KG1 (cell line): ENCODE data around the gene CPNE5.

Experiments
- DNase-seq: peaks from one replicate; lab custom pipeline; 2025; lab: John Stamatoyannopoulos, UW

The CPNE5 gene

GRCh38 chr6:36834576-36835341 is 4.5 kb downstream of the CPNE5 start:
- DNase-seq, result no peak

GRCh38 chr6:36833182-36833789 is 6.0 kb downstream of the CPNE5 start:
- no peak for DNase-seq

- DNase-seq, result no peak
Measured at GRCh38 chr6:36832313-36832712, 6.9 kb downstream of the CPNE5 start.

- no peak for DNase-seq
Measured at GRCh38 chr6:36830577-36830976, 8.7 kb downstream of the CPNE5 start.

- no peak for DNase-seq
Measured at GRCh38 chr6:36829919-36830544, 9.2 kb downstream of the CPNE5 start.

GRCh38 chr6:36827261-36828079 is 11.8 kb downstream of the CPNE5 start:
- DNase-seq, result peak; percentile 85

- DNase-seq, result no peak
Measured at GRCh38 chr6:36826520-36827227, 12.6 kb downstream of the CPNE5 start.

GRCh38 chr6:36825994-36826393 is 13.2 kb downstream of the CPNE5 start:
- no peak for DNase-seq

- DNase-seq, result no peak
Measured at GRCh38 chr6:36825452-36825851, 13.8 kb downstream of the CPNE5 start.

GRCh38 chr6:36824253-36824652 is 15.0 kb downstream of the CPNE5 start:
- DNase-seq, result no peak

GRCh38 chr6:36823421-36824096 is 15.7 kb downstream of the CPNE5 start:
- no peak for DNase-seq

- DNase-seq, result no peak
Measured at GRCh38 chr6:36822506-36823269, 16.6 kb downstream of the CPNE5 start.

GRCh38 chr6:36821581-36822335 is 17.5 kb downstream of the CPNE5 start:
- no peak for DNase-seq

GRCh38 chr6:36820700-36821580 is 18.3 kb downstream of the CPNE5 start:
- no peak for DNase-seq

- DNase-seq, result no peak
Measured at GRCh38 chr6:36818756-36819155, 20.5 kb downstream of the CPNE5 start.

- DNase-seq, result no peak
Measured at GRCh38 chr6:36817847-36818246, 21.4 kb downstream of the CPNE5 start.

- no peak for DNase-seq
Measured at GRCh38 chr6:36817176-36817817, 21.9 kb downstream of the CPNE5 start.
